LNCAP (cell line): ENCODE measurements around the gene RHBDD1.

Experiments
- CTCF ChIP-seq: fragments of 450-650 bp; IDR thresholded peaks from 2 replicates; pipeline ENCODE4 v1.5.1; 2017; ENCODE audit warnings: mild to moderate bottlenecking

Gene RHBDD1

DNA sequence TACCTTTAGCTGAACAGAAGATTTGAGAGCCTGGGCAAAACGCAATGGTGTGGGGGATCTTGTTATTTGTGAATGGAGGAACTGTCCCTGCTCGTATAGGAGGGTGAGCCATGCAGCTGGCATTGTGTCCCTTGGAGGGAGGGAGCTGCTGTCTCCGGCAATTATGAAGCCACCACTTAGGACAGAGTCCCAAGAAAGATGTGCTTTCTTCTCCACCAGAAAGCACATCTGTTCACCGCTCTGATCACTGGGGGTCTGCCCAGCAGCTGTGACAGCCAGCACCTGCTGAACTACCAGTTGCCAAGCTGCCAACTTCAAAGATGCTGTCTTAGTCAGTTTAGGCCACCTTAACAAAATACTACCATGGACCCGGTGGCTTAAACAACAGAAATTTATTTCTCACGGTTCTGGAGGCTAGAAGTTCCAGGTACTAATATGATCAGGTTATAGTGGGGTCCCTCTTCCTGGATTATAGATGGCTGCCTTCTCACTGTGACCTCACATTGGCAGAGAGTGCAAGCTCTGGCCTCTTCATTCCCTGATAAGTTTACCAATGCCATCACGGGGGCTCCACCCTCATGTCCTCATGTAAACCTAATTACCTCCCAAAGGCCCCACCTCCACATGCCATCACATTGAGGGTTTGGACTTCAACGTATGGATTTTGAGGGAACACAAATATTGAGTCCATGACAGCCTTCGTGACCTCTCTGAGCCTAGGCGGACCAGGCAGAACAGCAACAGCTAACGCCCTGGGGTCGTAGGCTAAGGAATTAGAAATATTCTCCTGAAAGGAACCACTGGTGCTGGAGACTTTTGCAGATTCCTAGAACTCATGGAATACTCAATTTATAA, 148.3 kb downstream of the RHBDD1 start:
- TF ChIP-seq CTCF = no peak

GRCh38 chr2:226984750-226985582, 149.1 kb downstream of the RHBDD1 start:
- peak; percentile 61; the same call in 1 of the 2 replicates for TF ChIP-seq CTCF

DNA sequence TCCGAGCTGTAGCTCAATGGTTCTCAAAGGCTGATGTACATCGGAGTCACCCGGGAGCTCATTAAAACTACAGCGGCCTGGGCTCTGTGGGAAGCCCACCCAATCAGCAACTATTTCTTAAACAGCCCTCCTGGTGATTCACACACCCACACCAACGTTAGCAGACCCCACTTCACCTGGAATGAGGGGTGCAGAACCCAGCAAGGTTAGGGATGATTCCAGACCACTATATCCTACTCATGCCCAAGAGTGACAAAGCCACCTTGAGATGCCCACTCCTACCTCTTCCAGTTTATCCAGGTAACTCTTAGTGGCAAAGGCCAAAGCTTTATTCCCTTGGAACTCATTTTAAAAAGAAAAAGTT, 149.7 kb downstream of the RHBDD1 start:
- TF ChIP-seq CTCF = no peak

- no peak for TF ChIP-seq CTCF
Measured at GRCh38 chr2:226991663-226992062, 155.8 kb downstream of the RHBDD1 start.

DNA sequence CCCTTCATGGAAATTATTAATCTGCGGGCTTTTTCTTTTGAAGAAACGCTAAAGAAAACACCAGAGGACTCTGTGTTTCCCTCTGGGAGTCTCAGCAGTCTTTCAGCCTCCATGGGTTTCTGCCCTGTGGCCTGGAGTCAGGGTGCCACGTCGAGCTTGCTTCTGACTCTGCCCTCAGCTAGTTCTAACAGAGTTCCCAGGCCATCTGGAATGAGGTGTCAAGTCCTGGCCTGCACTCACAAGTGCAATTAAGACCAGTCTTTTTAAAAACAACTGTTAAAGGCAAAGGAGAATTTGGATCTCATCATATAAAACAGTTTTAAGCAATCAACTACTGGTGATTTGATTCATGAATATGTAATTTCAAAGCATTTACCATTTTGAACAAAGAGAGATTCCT, 157.3 kb downstream of the RHBDD1 start:
- no peak for TF ChIP-seq CTCF

DNA sequence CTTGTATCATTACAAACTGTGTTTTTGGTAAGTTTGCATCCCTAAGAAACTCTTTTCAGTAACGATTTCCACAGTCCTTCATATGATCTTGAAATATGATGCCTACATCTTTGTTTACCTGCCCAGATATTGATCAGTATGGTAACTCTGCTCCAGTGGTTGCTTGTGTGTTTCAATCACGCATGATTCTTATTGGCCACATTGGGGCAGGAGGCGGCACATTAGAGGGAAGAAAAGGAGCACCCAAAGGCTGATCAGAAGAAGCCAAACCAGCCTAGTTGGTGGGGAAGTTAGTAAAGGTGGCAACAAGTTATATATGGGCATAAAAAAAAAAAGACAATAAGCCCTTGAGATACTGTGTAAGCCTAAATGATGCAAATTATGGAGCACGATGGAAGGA, 158.9 kb downstream of the RHBDD1 start:
- no peak for TF ChIP-seq CTCF

GRCh38 chr2:226995625-226996041, 159.8 kb downstream of the RHBDD1 start:
- no peak for TF ChIP-seq CTCF
